ENCODE measurements around the gene SLC51A. TPM values are rescaled to one million over a fixed set of nuclear protein-coding genes. Genes with fewer than 3 reads are reported as not detected.
A peak's percentile ranks its signal among the peaks of the same experiment; 100 is the strongest.

Gene SLC51A
- total RNA-seq, 1 experiment from 2014 or later, result 6.9 TPM

DNA sequence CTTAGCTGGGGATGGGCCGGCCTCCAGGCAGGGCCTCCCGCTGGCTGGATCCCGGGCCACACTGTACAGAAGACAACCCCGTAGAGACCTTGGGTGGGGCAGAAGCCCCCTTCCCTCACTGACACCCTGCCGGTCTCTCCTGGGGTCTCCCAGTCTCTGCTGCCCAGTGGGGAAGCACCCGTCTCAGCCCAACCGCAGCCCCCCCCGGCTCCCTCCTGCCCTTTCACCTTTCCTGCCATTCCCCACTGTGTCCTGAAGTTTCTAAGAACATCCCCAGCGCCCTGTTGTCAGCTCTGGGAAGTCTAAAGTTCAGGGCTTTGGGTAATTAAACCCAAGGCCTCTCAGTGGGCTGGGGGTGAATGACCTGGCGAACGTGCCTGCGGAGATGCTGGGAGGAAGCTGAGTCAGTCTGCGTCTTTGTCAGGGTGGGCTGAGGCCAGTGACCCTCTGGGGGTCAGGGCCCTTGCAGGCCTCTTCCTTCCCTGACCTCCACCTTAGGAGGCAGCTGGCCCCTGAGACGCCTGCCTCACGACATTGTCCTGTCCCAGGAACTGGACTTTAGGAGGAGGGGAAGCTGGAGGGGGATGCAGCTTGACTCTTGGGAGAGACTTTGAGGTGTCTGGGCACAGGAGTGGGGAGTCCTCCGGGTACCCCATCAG is 1.4 kb upstream of the SLC51A start:
- Mint-ChIP-seq H3K4me3 (no peak overlapping the region), H3K27ac (no peak overlapping the region), H3K27me3 (ENCODE audit: low read depth) (no peaks in the 10 kb centered on the region), H3K36me3 (no peaks in the 10 kb centered on the region), H3K4me1 (peaks cover 37% of the 10 kb centered on the region), H3K9me3 (no peaks in the 10 kb centered on the region)
- ATAC-seq (no peak), DNase-seq (ENCODE audit: low spot score) (no peak)
- ChIA-PET CTCF (interaction anchor here (0.8 to 1.6 kb wide), 2 partner anchors 13 to 308 kb away, joined by 3 to 4 read pairs; no protein-coding TSS in a partner anchor), POLR2A (no interaction called here)
- TF ChIP-seq GABPB1 (CRISPR knock-in tag; IDR thresholded peaks at IDR 0.05) (peak; percentile 74; the same call in 1 of the 2 replicates), ATF2 (CRISPR knock-in tag; IDR thresholded peaks at IDR 0.05; ENCODE audit: borderline replicate concordance, low read depth) (no peak)

DNA sequence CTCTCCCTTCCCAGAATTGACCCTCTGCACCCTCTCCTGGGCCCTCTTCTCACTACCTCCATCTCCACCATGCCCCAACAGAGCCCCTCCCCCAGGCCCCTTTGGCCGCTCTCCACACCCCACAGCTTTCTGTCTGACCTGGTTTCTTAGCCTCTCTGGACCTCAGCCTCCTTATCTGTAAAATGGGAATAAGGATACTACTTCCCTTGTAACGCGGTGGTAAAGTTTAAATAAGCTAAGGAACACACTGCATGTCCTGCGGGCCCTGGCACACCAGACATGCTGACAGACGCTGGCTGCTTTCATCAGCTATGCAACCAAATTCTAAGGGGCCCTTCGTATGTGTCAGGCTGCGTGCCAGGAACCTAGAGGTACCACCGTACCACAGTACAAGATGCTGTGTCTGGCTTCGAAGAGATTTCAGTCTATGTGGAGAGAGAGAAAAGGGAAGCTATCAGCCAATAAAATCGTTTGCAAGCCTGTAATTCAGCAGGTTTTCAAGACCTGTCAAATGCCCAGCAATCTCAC is 777 bp upstream of the SLC51A start:
- H3K36me3 Mint-ChIP-seq, result no peaks in the 10 kb centered on the region
- H3K4me3 Mint-ChIP-seq, result no peak overlapping the region
- TF ChIP-seq, protein P1, sequence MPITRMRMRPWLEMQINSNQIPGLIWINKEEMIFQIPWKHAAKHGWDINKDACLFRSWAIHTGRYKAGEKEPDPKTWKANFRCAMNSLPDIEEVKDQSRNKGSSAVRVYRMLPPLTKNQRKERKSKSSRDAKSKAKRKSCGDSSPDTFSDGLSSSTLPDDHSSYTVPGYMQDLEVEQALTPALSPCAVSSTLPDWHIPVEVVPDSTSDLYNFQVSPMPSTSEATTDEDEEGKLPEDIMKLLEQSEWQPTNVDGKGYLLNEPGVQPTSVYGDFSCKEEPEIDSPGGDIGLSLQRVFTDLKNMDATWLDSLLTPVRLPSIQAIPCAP (CRISPR knock-in tag; IDR thresholded peaks at IDR 0.05), result no peak
- TF ChIP-seq, protein P2, sequence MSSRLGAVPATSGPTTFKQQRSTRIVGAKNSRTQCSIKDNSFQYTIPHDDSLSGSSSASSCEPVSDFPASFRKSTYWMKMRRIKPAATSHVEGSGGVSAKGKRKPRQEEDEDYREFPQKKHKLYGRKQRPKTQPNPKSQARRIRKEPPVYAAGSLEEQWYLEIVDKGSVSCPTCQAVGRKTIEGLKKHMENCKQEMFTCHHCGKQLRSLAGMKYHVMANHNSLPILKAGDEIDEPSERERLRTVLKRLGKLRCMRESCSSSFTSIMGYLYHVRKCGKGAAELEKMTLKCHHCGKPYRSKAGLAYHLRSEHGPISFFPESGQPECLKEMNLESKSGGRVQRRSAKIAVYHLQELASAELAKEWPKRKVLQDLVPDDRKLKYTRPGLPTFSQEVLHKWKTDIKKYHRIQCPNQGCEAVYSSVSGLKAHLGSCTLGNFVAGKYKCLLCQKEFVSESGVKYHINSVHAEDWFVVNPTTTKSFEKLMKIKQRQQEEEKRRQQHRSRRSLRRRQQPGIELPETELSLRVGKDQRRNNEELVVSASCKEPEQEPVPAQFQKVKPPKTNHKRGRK (CRISPR knock-in tag; IDR thresholded peaks at IDR 0.05; ENCODE audit: borderline replicate concordance), result no peak
- no peak for TF ChIP-seq NR2C2 (CRISPR knock-in tag; IDR thresholded peaks at IDR 0.05)
- TF ChIP-seq ATF3 (CRISPR knock-in tag; conservative IDR thresholded peaks at IDR 0.05), result no peak
- TF ChIP-seq EMX1 (CRISPR knock-in tag; IDR thresholded peaks at IDR 0.05), result no peak
- no peak for TF ChIP-seq ZSCAN18 (CRISPR knock-in tag; IDR thresholded peaks at IDR 0.05)
- no peak for TF ChIP-seq SMAD3 (CRISPR knock-in tag; IDR thresholded peaks at IDR 0.05; ENCODE audit: borderline replicate concordance)
- TF ChIP-seq, protein P3, sequence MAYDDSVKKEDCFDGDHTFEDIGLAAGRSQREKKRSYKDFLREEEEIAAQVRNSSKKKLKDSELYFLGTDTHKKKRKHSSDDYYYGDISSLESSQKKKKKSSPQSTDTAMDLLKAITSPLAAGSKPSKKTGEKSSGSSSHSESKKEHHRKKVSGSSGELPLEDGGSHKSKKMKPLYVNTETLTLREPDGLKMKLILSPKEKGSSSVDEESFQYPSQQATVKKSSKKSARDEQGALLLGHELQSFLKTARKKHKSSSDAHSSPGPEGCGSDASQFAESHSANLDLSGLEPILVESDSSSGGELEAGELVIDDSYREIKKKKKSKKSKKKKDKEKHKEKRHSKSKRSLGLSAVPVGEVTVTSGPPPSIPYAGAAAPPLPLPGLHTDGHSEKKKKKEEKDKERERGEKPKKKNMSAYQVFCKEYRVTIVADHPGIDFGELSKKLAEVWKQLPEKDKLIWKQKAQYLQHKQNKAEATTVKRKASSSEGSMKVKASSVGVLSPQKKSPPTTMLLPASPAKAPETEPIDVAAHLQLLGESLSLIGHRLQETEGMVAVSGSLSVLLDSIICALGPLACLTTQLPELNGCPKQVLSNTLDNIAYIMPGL (CRISPR knock-in tag; IDR thresholded peaks at IDR 0.05), result no peak
- TF ChIP-seq, protein P4, sequence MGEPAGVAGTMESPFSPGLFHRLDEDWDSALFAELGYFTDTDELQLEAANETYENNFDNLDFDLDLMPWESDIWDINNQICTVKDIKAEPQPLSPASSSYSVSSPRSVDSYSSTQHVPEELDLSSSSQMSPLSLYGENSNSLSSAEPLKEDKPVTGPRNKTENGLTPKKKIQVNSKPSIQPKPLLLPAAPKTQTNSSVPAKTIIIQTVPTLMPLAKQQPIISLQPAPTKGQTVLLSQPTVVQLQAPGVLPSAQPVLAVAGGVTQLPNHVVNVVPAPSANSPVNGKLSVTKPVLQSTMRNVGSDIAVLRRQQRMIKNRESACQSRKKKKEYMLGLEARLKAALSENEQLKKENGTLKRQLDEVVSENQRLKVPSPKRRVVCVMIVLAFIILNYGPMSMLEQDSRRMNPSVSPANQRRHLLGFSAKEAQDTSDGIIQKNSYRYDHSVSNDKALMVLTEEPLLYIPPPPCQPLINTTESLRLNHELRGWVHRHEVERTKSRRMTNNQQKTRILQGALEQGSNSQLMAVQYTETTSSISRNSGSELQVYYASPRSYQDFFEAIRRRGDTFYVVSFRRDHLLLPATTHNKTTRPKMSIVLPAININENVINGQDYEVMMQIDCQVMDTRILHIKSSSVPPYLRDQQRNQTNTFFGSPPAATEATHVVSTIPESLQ (CRISPR knock-in tag; IDR thresholded peaks at IDR 0.05), result no peak
- no peak for TF ChIP-seq ZNF396 (CRISPR knock-in tag; IDR thresholded peaks at IDR 0.05; ENCODE audit: borderline replicate concordance)
- TF ChIP-seq ELF4 (CRISPR knock-in tag; IDR thresholded peaks at IDR 0.05; ENCODE audit: low read depth), result no peak
- no peak for TF ChIP-seq SP1 (CRISPR knock-in tag; conservative IDR thresholded peaks at IDR 0.05)
- TF ChIP-seq, protein P5, sequence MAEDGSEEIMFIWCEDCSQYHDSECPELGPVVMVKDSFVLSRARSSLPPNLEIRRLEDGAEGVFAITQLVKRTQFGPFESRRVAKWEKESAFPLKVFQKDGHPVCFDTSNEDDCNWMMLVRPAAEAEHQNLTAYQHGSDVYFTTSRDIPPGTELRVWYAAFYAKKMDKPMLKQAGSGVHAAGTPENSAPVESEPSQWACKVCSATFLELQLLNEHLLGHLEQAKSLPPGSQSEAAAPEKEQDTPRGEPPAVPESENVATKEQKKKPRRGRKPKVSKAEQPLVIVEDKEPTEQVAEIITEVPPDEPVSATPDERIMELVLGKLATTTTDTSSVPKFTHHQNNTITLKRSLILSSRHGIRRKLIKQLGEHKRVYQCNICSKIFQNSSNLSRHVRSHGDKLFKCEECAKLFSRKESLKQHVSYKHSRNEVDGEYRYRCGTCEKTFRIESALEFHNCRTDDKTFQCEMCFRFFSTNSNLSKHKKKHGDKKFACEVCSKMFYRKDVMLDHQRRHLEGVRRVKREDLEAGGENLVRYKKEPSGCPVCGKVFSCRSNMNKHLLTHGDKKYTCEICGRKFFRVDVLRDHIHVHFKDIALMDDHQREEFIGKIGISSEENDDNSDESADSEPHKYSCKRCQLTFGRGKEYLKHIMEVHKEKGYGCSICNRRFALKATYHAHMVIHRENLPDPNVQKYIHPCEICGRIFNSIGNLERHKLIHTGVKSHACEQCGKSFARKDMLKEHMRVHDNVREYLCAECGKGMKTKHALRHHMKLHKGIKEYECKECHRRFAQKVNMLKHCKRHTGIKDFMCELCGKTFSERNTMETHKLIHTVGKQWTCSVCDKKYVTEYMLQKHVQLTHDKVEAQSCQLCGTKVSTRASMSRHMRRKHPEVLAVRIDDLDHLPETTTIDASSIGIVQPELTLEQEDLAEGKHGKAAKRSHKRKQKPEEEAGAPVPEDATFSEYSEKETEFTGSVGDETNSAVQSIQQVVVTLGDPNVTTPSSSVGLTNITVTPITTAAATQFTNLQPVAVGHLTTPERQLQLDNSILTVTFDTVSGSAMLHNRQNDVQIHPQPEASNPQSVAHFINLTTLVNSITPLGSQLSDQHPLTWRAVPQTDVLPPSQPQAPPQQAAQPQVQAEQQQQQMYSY (CRISPR knock-in tag; IDR thresholded peaks at IDR 0.05), result no peak
- no peak for TF ChIP-seq TCF7 (CRISPR knock-in tag; IDR thresholded peaks at IDR 0.05; ENCODE audit: low read depth)
- no peak for TF ChIP-seq JUN (CRISPR knock-in tag; IDR thresholded peaks at IDR 0.05)
- H3K27ac Mint-ChIP-seq, result no peak overlapping the region
- no peak for ATAC-seq
- H3K27me3 Mint-ChIP-seq (ENCODE audit: low read depth), result no peaks in the 10 kb centered on the region
- no peak for DNase-seq (ENCODE audit: low spot score)
- H3K9me3 Mint-ChIP-seq, result no peaks in the 10 kb centered on the region
- ChIA-PET CTCF (interaction anchor here (0.8 to 1.6 kb wide), 2 partner anchors 12 to 307 kb away, joined by 3 to 4 read pairs; no protein-coding TSS in a partner anchor), POLR2A (no interaction called here)
- peaks cover 39% of the 10 kb centered on the region for H3K4me1 Mint-ChIP-seq
